SH-SY5Y (cell line): ENCODE measurements around the gene ANKRD28.

Experiments
- GATA2 ChIP-seq: IDR thresholded peaks from 2 replicates; pipeline ENCODE4 v1.6.1; 2011; ENCODE audit warnings: mild to moderate bottlenecking, low read depth, low read length
- GATA3 ChIP-seq: IDR thresholded peaks from 2 replicates; pipeline ENCODE4 v1.6.1; 2011; ENCODE audit warnings: low read depth, mild to moderate bottlenecking, low read length, moderate library complexity

GRCh38 chr3:15795651-15796308 is 2.0 kb downstream of the ANKRD28 start:
- no peak for TF ChIP-seq GATA2
- TF ChIP-seq GATA3: no peak
